PC-9 (cell line): ENCODE measurements around the gene ACTN1.

Experiments
- CTCF ChIP-seq: fragments of 200-600 bp; sonication (generic); conservative IDR thresholded peaks from 2 replicates; pipeline ENCODE4 v1.6.1; 2017; ENCODE audit warnings: mixed run types, antibody characterized with exemption, mild to moderate bottlenecking, moderate library complexity
- EZH2 ChIP-seq: fragments of 200-600 bp; sonication (generic); IDR thresholded peaks from 2 replicates; pipeline ENCODE4 v1.8.0; 2017; ENCODE audit warnings: antibody characterized with exemption, low read depth

DNA sequence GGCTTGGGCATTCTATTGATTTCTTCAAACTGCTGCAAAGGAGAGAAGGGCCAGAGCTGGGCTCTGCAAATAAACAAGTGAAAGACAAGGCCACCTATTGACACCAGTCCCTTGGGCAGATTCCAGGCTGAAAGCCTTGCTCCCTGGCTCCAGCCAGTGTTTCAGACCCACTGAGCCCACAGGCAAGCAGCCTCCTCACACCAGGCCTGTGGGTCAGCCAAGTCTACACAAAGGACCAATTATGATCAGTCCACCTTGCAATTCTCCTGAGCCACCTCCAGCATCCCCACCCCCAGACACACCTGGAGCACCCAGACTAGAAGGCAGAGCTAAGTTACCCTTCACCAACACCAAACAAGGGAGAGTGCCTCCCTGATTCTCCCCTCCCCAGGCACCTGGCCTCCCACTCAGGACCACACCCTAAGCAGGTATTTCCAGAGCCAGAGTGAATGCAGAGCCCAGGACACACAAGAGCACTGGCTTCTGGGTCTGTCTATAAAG, 13.8 kb downstream of the ACTN1 start:
- TF ChIP-seq CTCF: no peak
- TF ChIP-seq EZH2: no peak
